ENCODE data around the gene LRRK2.
"Not testable (repeated sequence)": the region's sequence is repeated elsewhere in the genome, so short reads cannot be mapped to it uniquely, and the experiment has no call there.

Gene LRRK2

DNA sequence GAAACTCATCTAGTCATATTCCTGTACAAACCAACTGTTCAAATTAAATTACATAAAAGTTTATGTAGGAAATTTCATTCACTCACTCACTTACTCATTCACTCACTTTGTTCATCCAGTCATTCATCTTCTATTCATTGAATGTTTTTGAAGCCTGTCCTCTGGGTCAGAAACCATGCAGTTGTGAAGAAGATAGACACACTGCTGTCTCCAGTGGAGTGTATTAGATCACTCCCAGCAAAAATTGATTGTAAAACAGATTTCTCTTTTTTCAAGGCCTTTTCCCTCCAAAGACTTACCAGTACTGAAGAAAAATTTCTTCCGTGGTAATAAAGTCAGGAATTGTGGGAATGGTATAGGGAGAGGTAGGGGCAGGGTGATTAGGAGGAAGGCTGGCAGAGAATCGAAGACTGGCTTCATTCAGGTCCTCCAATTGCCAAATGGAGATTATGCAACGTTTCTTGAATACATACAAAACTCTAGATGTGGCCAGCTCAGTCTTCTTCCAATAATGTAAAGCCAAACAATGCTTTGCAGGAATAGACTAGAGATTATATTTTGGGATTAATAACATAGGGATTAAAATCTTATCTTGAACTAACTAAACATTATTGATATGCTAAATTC is 9.1 kb downstream of the LRRK2 start:
- no peak for FAIRE-seq
- no peak for DNase-seq (ENCODE audit: insufficient read length)
- TF ChIP-seq POLR2AphosphoS5 (IDR thresholded peaks at IDR 0.05; ENCODE audit: low read depth, low read length), result no peak
- TF ChIP-seq POLR2A (IDR thresholded peaks at IDR 0.05; ENCODE audit: low read depth, low read length), result no peak
- no peak for TF ChIP-seq TAF1 (IDR thresholded peaks at IDR 0.05; ENCODE audit: borderline replicate concordance, low read depth, low read length)

DNA sequence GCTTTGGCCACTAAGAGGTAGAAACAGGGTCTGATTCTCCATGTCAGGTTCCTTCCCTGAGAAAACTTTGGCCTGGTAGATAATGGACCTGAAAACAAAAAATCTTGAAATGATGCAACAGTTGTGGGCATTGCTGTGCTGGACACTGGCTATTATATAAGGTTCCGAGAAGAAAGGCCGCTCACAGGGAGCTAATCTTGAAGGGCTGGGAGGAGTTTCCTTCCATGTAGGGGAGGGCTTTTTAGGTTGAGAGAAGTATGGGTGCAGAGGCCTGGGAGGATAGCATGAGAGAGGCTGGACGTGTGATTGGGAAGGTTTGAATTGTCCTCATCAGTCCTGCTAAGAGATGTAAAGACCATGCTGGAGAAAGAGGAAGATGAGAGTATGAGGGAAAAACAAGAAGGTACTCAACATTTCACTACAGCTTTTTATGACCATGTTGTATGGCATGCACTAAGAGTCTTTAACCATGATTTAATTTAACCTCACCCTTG is 11.6 kb downstream of the LRRK2 start:
- no peak for DNase-seq (ENCODE audit: insufficient read length)
- no peak for TF ChIP-seq TAF1 (IDR thresholded peaks at IDR 0.05; ENCODE audit: borderline replicate concordance, low read depth, low read length)
- no peak for TF ChIP-seq POLR2A (IDR thresholded peaks at IDR 0.05; ENCODE audit: low read depth, low read length)
- TF ChIP-seq POLR2AphosphoS5 (IDR thresholded peaks at IDR 0.05; ENCODE audit: low read depth, low read length), result no peak
- no peak for FAIRE-seq

DNA sequence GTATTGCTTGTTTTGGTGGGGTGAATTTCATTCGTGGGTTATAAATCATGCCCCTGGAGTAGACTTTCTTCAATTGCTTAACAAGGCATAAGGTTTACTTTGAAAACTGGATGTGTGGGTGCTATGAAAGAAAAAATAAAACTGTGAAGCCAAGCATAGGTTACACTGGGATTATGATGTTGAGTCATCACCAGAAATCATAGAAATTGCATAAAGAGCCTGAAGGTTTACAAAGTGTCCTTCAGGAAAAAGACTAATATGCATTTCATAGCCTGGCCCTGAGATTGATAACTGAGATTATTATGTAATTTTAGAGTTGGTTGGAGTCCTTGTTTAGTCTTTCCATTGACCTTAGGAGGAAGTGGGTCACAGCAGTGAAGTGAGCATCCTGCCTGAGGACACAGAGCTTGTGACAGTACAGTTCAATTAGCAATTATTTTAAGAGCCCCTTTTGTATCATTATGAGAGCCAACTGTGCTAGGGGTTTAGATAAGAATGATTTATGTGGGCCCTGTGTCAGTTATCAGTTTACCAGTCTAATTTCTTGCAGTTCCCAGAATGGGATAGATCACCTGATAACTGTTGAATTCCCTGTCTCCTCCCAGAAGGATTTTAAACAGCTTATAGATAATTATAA is 13.6 kb downstream of the LRRK2 start:
- DNase-seq (ENCODE audit: insufficient read length) (no peak), FAIRE-seq (no peak)
- no peak for TF ChIP-seq TAF1 (IDR thresholded peaks at IDR 0.05; ENCODE audit: borderline replicate concordance, low read depth, low read length)
- TF ChIP-seq POLR2A (IDR thresholded peaks at IDR 0.05; ENCODE audit: low read depth, low read length), result no peak
- TF ChIP-seq POLR2AphosphoS5 (IDR thresholded peaks at IDR 0.05; ENCODE audit: low read depth, low read length), result no peak

DNA sequence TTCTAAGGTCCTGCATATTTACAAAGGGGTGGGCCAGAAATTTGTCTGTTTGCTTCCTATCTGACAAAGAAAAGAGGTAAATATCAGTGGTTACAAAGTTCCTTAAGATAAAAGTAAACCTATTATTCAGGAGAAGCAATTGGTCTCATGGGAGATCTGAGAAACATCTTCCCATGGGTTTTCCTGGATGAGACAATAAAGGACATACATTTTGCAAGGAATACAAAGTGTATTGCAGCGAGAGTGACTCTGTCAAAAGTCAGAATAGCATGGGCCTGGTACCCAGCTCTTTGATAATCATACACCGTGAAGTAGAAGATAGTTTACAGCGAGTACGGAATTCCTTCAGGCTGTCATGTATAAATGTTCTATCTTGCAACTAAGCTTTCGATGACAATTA is 14.2 kb downstream of the LRRK2 start:
- TF ChIP-seq POLR2A (IDR thresholded peaks at IDR 0.05; ENCODE audit: low read depth, low read length), result no peak
- no peak for TF ChIP-seq TAF1 (IDR thresholded peaks at IDR 0.05; ENCODE audit: borderline replicate concordance, low read depth, low read length)
- TF ChIP-seq POLR2AphosphoS5 (IDR thresholded peaks at IDR 0.05; ENCODE audit: low read depth, low read length), result no peak
- FAIRE-seq, result no peak
- no peak for DNase-seq (ENCODE audit: insufficient read length)

DNA sequence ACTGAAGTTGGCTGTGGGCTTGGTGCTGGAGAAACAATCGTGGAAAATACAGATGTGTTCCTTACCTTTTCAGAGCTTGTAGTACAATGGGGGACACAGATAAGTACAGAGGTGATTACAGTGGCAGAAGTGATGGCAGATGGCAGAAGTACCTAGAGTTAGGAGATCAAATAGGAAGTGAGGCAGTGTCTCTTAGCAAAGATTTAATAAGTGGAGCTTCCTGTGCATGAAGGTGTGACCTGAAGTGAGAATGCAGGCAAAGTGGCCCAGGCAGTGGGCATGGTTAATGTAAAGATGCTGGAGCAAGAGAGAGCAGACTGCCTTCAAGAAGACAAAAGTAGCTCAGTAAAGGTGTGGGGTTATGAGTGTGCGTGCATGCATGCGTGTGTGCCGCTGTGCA is 16.0 kb downstream of the LRRK2 start:
- FAIRE-seq, result no peak
- no peak for TF ChIP-seq POLR2AphosphoS5 (IDR thresholded peaks at IDR 0.05; ENCODE audit: low read depth, low read length)

DNA sequence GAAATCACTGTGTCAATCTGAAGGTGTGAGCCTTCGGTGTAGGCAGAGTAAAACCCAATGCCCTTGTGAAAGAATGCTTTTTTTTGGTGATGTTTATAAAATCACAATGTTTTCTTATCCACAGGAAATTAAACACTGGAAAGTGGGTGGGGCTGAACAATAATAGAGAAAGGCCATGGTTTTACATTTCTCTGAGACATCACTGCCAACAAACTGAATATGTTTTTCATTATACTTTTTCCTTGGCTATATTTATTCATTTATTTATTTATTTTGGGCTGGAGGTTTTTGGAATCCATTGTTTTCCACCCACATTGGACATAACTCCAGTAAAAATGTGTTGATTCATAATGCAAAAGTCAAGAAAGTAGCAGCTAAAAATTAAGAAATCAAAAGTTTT is 16.9 kb downstream of the LRRK2 start:
- DNase-seq (ENCODE audit: insufficient read length), result no peak
- no peak for FAIRE-seq

More for the DNA sequence above, 16.0 kb downstream of the LRRK2 start:
- DNase-seq (ENCODE audit: insufficient read length), result no peak

DNA sequence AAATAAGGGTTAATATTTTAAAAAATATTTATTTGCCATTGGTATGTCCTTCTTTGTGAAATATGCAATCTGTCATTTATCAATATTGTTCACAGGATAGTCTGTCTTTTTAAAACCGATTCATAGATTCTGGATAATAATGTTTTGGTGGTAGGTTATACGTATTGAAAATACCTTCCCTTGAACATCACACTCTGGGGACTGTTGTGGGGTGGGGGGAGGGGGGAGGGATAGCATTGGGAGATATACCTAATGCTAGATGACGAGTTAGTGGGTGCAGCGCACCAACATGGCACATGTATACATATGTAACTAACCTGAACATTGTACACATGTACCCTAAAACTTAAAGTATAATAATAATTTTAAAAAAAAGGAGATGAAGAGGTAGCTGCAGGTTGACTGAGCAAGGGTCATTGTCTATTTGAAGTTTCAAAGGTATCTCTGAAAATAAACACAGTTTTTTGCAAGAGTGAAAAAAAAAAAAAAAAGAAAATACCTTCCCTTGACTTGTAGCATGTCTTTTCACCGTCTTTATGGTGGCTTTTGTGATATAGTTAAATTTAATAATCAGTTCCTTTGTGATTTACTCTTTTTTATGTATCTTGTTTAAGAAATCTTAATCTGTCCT is 19.8 kb downstream of the LRRK2 start:
- not testable (repeated sequence) for FAIRE-seq; DNase-seq (ENCODE audit: insufficient read length)

More for the DNA sequence above, 16.9 kb downstream of the LRRK2 start:
- no peak for TF ChIP-seq POLR2A (IDR thresholded peaks at IDR 0.05; ENCODE audit: low read depth, low read length)
- TF ChIP-seq TAF1 (IDR thresholded peaks at IDR 0.05; ENCODE audit: borderline replicate concordance, low read depth, low read length), result no peak
- no peak for TF ChIP-seq POLR2AphosphoS5 (IDR thresholded peaks at IDR 0.05; ENCODE audit: low read depth, low read length)

DNA sequence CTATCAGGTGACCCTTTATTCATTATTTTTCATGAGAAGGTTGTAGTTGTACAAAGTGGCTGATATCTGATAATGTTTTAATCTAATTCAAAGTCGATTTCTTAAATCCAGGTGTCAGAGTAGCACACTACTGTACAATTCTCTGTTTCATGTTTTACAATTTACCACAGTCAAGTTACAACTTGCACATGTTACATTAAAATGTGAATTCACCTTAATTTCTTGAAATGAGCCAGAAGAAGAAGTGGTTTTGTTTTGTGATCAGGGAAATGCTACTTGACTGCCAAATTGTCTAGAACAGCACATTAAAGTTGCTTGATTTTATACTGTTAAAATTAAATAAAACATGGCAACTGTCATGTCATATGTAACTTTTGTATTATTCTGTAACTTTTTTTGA is 23.2 kb downstream of the LRRK2 start:
- FAIRE-seq (no peak), DNase-seq (ENCODE audit: insufficient read length) (no peak)
- TF ChIP-seq POLR2A (IDR thresholded peaks at IDR 0.05; ENCODE audit: low read depth, low read length) (no peak), POLR2AphosphoS5 (IDR thresholded peaks at IDR 0.05; ENCODE audit: low read depth, low read length) (no peak), TAF1 (IDR thresholded peaks at IDR 0.05; ENCODE audit: borderline replicate concordance, low read depth, low read length) (no peak)

DNA sequence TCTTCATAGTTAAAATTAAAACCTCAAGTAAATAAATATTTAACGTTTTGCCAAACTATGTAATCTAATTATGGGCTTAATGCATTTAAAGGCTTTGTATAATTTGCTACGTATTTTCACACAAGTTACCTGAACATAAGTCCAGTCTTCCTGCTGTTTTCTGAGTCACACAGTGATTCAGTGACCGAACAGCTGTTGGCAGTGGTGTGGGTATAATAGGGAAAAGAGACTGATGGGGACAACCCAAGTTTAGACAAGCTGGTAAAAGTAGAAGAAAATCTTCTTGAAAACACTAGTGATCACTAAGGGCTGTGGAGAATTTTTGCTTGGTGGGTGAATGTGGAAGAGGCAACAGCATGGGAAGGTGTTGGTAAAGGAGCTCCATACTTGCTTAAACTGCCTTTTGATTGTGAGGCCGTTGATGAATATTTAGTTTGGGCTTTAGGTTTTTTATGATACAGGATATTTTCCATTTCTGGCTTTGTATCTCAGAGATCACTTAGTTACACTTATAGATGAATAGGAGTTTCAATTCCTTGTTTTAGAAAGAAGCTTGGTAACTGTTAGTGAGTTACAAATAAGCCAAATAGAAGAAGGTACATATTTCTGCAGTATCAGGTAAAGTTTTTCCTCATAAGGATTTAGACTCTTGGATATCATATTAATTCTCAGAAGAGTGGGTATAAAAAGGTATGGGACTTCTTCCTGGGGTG is 23.9 kb downstream of the LRRK2 start:
- FAIRE-seq (no peak), DNase-seq (ENCODE audit: insufficient read length) (no peak)
- TF ChIP-seq POLR2AphosphoS5 (IDR thresholded peaks at IDR 0.05; ENCODE audit: low read depth, low read length) (no peak), TAF1 (IDR thresholded peaks at IDR 0.05; ENCODE audit: borderline replicate concordance, low read depth, low read length) (no peak)

DNA sequence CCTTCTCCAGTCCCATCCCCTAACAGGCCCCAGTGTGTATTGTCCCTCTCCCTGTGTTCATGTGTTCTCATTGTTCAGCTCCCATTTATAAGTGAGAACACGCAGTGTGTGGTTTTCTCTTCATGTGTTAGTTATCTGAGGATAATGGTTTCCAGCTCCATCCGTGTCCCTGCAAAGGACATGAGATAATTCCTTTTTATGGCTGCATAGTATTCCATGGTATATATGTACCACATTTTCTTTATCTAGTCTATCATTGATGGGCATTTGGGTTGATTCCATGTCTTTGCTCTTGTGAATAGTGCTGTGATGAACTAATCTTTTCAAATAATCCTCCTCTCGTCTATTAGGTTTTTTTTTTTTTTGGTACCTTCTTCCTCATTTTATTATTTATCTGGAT is 25.9 kb downstream of the LRRK2 start:
- not testable (repeated sequence) for DNase-seq (ENCODE audit: insufficient read length); FAIRE-seq

DNA sequence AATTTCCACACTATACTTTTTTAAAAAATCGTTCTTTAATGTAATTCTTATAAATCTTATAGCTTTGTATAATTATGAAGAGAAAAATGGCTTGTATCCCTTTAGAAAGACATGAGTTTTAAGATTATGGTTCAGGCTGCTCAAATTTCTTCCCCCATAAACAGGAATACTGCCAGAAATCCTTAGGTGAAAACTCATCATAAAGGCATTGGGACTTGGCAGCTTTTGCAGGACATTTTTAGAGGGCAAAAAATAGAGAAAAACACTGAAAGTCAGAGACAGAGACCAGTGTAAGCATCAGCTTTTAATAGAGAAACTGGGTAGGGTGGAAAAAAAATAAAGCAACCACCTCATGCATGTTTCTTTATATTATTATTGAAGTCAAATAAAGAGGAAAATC is 29.1 kb downstream of the LRRK2 start:
- no peak for TF ChIP-seq TAF1 (IDR thresholded peaks at IDR 0.05; ENCODE audit: borderline replicate concordance, low read depth, low read length)
- FAIRE-seq (no peak), DNase-seq (ENCODE audit: insufficient read length) (no peak)

DNA sequence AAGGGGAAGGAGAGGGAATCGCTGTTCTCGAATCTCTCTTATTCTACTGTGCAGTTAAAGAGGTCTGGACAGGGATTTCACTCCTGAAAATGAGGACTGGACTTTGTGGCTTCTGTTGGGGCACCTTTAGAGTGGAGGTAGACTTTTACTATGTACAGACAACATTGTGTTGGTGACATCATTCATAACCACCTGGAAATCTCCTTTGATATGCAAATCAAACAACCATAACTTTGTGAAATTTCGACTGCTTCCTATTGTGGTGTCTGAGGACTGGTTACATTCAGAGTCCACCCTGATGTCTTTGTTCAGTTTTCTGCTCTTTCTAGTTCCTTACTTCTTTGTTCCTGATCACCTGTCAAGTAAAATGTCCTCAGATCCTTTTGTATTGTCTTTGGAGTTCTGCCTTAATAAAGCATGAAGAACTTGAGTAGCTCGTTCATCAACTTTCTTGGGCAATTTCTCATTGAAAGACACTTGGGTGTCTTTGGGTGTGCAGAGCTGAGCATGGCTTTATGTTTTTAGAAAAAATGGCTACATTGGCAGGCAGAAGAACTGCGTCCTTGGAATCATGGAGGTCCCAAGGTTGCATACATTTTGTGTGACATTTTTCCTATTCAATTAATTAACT is 29.8 kb downstream of the LRRK2 start:
- FAIRE-seq (no peak), DNase-seq (ENCODE audit: insufficient read length) (no peak)
- TF ChIP-seq TAF1 (IDR thresholded peaks at IDR 0.05; ENCODE audit: borderline replicate concordance, low read depth, low read length) (no peak), POLR2A (IDR thresholded peaks at IDR 0.05; ENCODE audit: low read depth, low read length) (no peak), POLR2AphosphoS5 (IDR thresholded peaks at IDR 0.05; ENCODE audit: low read depth, low read length) (no peak)
